SU-DHL-6 (cell line): Measurements from ENCODE around the gene WWOX.

Experiments
- EZH2phosphoT487 ChIP-seq: fragments of 200-600 bp; sonication (generic), shearing (Covaris generic); conservative IDR thresholded peaks from 2 replicates; pipeline ENCODE4 v1.6.1; 2018; ENCODE audit warnings: mild to moderate bottlenecking, antibody characterized with exemption, low read length, moderate library complexity, mixed read lengths
- TF ChIP-seq, protein P1 (sequence below): fragments of 200-600 bp; sonication (generic); IDR thresholded peaks from one replicate; pipeline ENCODE4 v1.5.1; 2017; ENCODE audit warnings: antibody characterized with exemption, mild to moderate bottlenecking, low read length, moderate library complexity; ENCODE audit not compliant: insufficient read depth, poor library complexity, severe bottlenecking

DNA sequence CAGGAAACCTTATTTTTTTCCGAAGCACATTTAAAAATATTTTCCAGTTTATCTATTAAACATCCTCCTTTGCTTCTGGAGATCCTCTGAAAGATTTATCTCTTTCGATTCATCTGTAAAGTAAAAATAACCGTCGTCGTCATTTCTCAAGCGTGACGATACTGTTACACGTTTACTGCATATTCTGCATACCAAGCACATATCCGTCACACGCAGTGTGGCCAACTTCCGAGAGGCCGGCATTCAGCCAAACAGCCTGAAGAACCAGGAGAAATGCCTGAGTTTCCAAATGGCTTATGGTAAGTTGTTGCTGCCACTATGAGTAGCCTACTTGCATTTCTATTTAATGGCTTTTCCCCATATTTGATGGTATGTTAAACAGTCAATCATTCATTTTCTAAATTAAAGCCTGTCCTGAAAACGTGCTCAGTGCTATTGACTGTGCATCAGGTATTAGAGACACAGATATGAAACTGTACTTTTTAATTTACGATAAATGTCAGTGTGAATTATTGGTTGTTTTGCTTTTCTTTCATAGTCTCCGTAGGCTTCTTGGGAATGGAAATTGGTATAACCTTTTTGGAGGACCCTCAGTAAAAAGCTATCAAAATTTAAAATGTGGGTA is 275.7 kb downstream of the WWOX start:
- TF ChIP-seq, protein P1, sequence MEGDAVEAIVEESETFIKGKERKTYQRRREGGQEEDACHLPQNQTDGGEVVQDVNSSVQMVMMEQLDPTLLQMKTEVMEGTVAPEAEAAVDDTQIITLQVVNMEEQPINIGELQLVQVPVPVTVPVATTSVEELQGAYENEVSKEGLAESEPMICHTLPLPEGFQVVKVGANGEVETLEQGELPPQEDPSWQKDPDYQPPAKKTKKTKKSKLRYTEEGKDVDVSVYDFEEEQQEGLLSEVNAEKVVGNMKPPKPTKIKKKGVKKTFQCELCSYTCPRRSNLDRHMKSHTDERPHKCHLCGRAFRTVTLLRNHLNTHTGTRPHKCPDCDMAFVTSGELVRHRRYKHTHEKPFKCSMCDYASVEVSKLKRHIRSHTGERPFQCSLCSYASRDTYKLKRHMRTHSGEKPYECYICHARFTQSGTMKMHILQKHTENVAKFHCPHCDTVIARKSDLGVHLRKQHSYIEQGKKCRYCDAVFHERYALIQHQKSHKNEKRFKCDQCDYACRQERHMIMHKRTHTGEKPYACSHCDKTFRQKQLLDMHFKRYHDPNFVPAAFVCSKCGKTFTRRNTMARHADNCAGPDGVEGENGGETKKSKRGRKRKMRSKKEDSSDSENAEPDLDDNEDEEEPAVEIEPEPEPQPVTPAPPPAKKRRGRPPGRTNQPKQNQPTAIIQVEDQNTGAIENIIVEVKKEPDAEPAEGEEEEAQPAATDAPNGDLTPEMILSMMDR: no peak
- no peak for TF ChIP-seq EZH2phosphoT487
